Lower lobe of right lung (tissue), 2 donors: ENCODE results near the gene ZNF438. TPM values are rescaled to one million over a fixed set of nuclear protein-coding genes. Genes with fewer than 3 reads are reported as not detected.
"Not testable (repeated sequence)": the region's sequence is repeated elsewhere in the genome, so short reads cannot be mapped to it uniquely, and the experiment has no call there.

Experiments used
- ATAC-seq, 2 donors: fragments of 200-7000 bp; cut with Tn5 transposase; one replicate each; pipeline ENCODE4 v1.9.1; 2020 to 2022; ENCODE audit warnings: mild to moderate bottlenecking in 2 of 2, moderate library complexity in 2 of 2
- DNase-seq: peaks from one replicate; pipeline ENCODE4 v3.0.0-alpha.2; 2020
- H3K27ac ChIP-seq: fragments of 200-600 bp; one replicate; pipeline ENCODE4 v1.8.0; 2022
- H3K27me3 ChIP-seq: fragments of 200-600 bp; one replicate; pipeline ENCODE4 v1.8.0; 2022; ENCODE audit warnings: low read depth
- H3K36me3 ChIP-seq: fragments of 200-600 bp; one replicate; pipeline ENCODE4 v1.8.0; 2022; ENCODE audit warnings: mild to moderate bottlenecking
- H3K4me1 ChIP-seq: fragments of 200-600 bp; one replicate; pipeline ENCODE4 v1.8.0; 2022
- H3K4me3 ChIP-seq: fragments of 200-600 bp; one replicate; pipeline ENCODE4 v1.8.0; 2022; ENCODE audit warnings: mild to moderate bottlenecking
- H3K9me3 ChIP-seq: fragments of 200-600 bp; one replicate; pipeline ENCODE4 v1.8.0; 2022
- CTCF ChIP-seq: fragments of 200-600 bp; IDR thresholded peaks from one replicate; pipeline ENCODE4 v1.8.0; 2022; ENCODE audit warnings: antibody characterized with exemption, mild to moderate bottlenecking
- intact Hi-C: fragments of 100-400 bp; cut with DNase I; formaldehyde crosslinking; loops from one replicate; pipeline ENCODE4 v1.11.0; 2022
- total RNA-seq: library from RNA; stranded (reverse); fragmentation: NEBNext Ultra II Directional; extraction: Animal tissue kit (Norgen Biotek cat#: 25700); gene quantifications from one replicate; pipeline ENCODE4 v1.2.1, GENCODE V29; 2021
- donor health status: DM: no; HTN: yes; CAD: no; lungs with severe emphysema.

The ZNF438 gene
- total RNA-seq, 1 donor from 2014 or later, result 15.2 TPM

DNA sequence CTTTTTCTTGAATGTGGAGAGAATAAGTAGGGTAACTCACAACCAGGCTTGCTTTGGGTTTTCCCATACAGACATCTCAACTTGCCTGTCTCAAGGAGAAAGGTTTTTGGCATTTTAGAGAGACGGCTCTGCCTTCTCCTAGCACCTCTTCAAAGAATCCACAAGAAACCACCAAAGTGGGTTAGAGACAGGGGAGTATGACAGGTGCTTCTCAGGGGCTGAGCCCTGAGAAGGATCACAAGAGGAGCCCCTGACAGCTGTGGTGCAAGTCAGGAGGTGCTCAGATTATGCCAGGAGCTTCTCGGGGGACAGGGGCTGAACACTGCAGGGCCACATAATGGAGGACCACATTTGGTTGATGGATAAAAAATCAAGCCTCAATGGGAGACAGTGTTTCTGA lies 231.3 kb downstream of the ZNF438 start:
- no peak overlapping the region for H3K27ac ChIP-seq
- DNase-seq (no peak), ATAC-seq (no peak)
- H3K36me3 ChIP-seq, result no peaks in the 10 kb centered on the region
- H3K4me3 ChIP-seq, result no peak overlapping the region
- intact Hi-C loops, result no loop called here
- no peaks in the 10 kb centered on the region for H3K9me3 ChIP-seq
- H3K27me3 ChIP-seq, result no peaks in the 10 kb centered on the region
- H3K4me1 ChIP-seq, result no peaks in the 10 kb centered on the region
- TF ChIP-seq CTCF, result no peak

DNA sequence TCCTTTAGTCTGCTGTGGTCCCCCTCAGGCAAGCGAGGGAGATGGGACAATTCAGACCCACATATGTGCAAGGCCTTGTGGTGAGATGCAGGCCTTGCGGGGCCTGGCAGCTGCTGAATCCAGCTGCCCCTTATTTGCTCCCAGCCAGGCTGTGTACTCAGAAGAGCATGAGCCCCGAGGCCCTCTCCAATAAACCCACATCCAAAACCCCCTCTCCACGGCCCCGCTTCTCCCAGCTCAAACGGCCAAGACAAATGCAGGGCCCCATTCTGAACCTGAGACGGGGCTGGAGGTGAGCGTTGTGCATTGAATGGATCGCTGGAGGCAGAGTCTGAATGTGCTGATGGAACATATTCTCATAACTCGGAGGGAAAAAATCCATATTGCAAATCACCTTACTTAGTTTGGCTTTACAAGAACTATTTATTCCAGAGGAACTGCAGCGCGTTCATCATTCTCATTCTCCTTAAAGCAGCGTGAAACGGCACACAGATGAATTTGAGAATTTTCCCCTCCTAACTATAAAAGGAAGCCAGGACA lies 232.9 kb downstream of the ZNF438 start:
- no peak for ATAC-seq

GRCh38 chr10:30795024-30795423 lies 236.6 kb downstream of the ZNF438 start:
- ATAC-seq, DNase-seq, intact Hi-C loops, H3K27ac ChIP-seq, H3K9me3 ChIP-seq, H3K27me3 ChIP-seq, H3K36me3 ChIP-seq, H3K4me3 ChIP-seq, H3K4me1 ChIP-seq: not testable (repeated sequence)

More for the DNA sequence above, 232.9 kb downstream of the ZNF438 start:
- intact Hi-C loops, result no loop called here
- Histone ChIP-seq H3K4me1 (no peaks in the 10 kb centered on the region), H3K27ac (no peak overlapping the region), H3K4me3 (no peak overlapping the region), H3K36me3 (no peaks in the 10 kb centered on the region), H3K9me3 (no peaks in the 10 kb centered on the region), H3K27me3 (no peaks in the 10 kb centered on the region)
- TF ChIP-seq CTCF, result no peak
- DNase-seq, result no peak
